Endometrial microvascular endothelial cells (primary cell): Measurements from ENCODE around the gene CFI. TPM values are rescaled to one million over a fixed set of nuclear protein-coding genes. Genes with fewer than 3 reads are reported as not detected.
"Not testable (repeated sequence)": the region's sequence is repeated elsewhere in the genome, so short reads cannot be mapped to it uniquely, and the experiment has no call there.

Experiments
- in situ Hi-C: cut with HindIII; loops from 2 replicates; pipeline ENCODE4 v1.10.0; 2017; ENCODE audit warnings: low sequenced_read_pairs, low pct_unique_long_range_greater_than_20kb; ENCODE audit errors: inconsistent ontology term
- total RNA-seq: library from RNA; depleted of rRNA; stranded (reverse); fragments of >200 nt; gene quantifications from one replicate; pipeline ENCODE4 v1.2.3, GENCODE V29; 2015; ENCODE audit errors: inconsistent ontology term

CFI gene
- total RNA-seq, 1 donor from 2014 or later = 46.2 TPM

- in situ Hi-C loops = no loop called here
These were observed 2.2 kb upstream of the CFI start for GRCh38 chr4:109803924-109804571.

DNA sequence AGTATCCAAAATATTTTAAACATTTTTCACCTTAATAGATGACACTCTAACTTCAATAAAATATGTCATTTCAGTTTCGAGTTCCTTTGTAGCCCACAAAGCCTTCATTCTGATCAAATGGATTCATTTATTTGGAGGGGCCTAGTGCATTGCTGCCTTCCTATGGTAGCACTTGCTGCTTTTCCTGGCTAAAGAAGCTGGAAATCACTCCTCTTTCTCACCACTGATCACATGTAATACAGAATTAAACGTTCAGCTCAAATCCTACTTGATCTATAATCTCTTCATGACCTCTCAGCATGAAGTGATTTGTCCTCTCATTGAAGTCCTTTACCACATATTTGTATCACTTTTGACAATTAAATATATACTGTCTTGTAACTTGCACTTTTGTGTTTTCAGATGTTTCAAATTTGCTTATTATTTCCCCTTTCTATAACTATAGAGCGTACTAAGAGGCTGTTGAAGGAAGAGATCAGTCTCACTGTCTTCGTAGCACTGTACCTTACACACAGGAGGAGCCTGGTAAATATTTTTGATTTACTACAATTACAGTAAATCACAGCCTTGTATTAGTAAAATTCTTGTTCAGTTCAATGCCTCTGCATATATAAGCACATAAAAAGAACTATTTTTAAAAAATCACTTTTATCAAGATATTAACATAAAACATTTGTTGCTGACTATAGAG is 555 bp downstream of the CFI start:
- in situ Hi-C loops = no loop called here

GRCh38 chr4:109798866-109799265 is 2.9 kb downstream of the CFI start:
- in situ Hi-C loops = no loop called here

DNA sequence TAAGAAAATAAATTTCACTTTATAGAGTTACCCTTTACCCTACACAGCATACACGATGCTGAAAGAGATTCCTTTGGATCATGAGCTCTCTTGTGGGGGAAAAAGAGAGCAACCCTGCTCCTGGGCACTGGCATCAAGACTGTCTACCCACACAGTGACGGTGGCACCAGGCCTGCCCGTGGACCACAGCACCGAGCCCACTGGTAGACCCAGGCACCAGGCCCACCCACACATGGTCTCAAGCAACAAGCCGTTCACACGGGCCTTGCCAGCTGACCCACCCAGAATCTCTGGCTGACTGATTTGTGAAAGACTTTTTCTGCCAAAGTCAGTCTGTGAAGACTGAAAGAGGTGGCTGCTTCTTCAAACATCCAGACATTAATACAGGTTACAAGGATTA is 6.7 kb downstream of the CFI start:
- in situ Hi-C loops = no loop called here

GRCh38 chr4:109787807-109788206 is 14.0 kb downstream of the CFI start:
- in situ Hi-C loops = no loop called here

DNA sequence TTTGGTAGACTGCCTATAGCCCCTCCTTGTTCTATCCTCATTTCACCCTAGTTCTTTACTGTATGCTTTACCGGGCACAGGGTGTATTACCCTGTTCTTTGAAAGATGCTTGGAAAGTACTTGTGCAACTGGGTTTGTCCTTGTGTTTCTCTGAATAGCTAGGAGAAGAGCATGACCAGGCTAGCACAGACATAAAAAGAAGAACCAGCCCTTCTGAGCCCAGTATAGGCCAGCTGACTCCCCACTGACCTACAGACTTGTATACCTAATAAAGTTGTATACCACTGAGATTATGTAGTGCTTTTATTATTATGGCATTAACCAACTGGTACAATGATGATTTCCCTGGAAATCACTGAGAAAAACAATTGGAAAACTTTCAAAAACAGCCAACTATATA is 15.0 kb downstream of the CFI start:
- in situ Hi-C loops = no loop called here

GRCh38 chr4:109782092-109782491 is 19.7 kb downstream of the CFI start:
- in situ Hi-C loops = not testable (repeated sequence)

DNA sequence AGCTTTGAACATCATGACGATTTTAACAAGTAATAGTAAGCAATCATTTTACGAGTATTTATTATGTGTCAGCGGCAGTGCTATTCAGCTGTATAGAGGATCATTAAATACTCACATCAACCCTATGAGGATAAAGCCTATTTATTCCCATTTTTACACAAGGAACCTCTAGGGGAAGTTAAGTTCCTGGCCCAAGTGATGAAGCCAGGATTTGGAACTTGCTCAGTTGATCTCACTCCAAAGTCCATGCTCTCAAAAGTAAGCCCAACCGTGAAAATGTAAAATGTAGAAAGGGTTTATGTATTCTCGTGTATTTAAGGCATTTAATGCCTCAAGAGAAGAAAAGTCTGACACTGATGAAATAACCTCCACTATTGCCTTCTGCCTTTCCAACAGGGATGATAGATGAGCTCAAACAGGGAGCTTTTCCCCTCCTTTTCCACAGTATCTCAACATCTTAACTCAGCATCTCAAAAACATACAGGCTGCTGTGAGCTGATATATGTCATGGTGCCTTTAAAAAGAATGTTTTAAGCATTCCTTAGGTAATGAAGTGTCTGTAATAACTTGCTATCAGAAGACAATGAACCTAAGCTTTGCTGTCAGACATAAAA is 36.9 kb downstream of the CFI start:
- in situ Hi-C loops = no loop called here

GRCh38 chr4:109764376-109764775 is 37.4 kb downstream of the CFI start:
- in situ Hi-C loops = no loop called here

DNA sequence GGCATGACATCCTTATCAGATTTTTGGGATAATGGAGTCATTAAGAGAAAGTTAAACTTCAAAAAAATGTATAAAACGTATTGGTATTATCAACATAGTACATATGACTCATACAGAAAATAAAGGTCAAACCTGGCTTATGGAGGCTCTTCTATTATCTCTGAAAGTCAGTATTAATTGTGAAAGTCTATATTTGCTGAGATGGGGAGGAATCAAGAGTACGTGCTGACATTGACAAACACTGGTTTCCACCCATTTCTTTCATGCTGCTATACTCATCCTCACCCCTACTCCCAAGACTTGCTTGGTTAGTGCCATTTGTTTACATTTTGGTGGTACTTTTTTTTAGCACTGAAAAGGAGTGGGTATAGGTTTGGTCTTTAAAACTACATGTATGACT is 41.1 kb downstream of the CFI start:
- in situ Hi-C loops = no loop called here

GRCh38 chr4:109755656-109756055 is 46.1 kb downstream of the CFI start:
- in situ Hi-C loops = no loop called here

DNA sequence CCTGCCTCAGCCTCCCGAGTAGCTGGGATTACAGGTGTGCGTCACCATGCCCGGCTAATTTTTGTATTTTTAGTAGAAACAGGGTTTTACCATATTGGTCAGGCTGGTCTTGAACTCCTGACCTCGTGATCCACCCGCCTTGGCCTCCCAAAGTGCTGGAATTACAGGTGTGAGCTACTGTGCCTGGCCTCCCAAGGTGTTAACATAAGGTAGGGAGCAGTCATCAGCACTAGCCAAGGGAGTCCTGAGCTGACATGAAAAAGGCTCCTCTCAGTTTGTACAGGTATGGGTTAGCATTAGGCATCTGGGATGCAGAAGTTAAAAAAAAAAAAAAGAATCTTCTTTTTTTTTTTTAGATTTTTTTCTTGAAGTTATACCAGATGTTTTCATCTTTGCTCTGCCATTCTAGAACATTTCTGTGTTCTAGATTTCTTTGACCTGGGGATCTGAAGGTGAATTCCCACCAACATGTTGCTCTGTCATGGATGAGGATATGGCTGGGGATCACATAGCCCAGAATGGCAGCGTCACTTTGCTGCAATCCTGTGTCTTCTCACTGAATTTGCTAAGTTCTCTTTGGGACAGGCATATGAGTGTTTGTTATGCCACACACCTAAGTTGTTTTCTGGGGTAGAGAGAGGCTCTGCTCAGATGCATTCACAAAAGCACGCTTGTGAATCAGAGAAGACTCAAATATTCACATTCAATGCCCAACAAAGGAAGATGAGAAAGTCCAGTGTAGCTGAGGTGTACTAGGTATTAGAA is 47.5 kb downstream of the CFI start:
- in situ Hi-C loops = no loop called here

GRCh38 chr4:109752525-109752924 is 49.3 kb downstream of the CFI start:
- in situ Hi-C loops = no loop called here

GRCh38 chr4:109751852-109752251 is 49.9 kb downstream of the CFI start:
- in situ Hi-C loops = no loop called here

GRCh38 chr4:109750652-109751244 is 51.1 kb downstream of the CFI start:
- in situ Hi-C loops = no loop called here

DNA sequence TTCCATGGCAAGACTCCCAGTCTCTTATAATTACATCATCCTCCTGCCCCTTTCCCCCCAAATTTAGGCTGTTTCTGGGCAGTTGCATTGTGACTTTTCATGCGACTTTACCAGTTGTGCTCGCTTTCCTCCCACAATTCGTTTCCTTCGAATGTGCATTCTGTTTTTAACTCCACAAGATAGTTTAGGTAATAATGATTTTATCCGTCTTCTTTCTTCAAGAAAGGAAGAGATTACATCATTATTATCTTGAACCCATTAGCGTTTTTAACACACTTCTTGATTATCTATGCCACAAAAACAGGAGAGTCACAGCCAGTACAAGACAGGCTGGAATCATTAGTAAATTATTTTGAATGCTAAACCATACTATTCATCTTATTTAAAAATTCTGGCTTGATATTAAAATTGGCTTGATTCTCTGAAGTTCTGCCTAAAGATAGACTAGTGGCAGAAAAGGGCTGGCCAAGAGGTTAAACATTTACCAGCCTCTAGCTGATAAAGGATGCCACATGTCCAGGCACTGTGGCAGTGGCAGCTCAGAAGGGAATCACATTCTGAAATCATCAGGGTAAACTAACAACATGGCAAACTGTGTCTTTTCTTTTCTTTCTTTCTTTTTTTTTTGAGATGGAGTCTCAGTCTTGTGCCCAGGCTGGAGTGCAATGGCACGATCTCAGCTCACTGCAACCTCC is 52.3 kb downstream of the CFI start:
- in situ Hi-C loops = no loop called here

DNA sequence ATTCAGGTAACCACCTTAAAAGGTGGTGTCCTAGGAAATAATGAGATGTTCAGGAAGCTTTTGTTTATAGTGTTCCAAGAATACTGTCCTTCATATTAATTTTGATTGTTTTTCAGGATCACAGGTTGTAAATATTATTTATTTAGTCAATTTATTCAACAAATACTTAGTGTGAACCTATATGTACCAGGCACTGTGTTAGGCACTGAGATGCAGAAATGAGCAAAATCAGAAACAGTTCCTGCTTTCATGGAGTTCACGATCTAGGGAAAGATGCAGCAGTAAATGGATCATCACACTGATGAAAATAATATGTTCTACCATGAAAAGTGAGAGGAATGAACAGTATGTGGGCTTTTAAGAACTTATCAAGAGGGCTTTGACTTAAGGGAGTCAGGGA is 53.7 kb downstream of the CFI start:
- in situ Hi-C loops = no loop called here

DNA sequence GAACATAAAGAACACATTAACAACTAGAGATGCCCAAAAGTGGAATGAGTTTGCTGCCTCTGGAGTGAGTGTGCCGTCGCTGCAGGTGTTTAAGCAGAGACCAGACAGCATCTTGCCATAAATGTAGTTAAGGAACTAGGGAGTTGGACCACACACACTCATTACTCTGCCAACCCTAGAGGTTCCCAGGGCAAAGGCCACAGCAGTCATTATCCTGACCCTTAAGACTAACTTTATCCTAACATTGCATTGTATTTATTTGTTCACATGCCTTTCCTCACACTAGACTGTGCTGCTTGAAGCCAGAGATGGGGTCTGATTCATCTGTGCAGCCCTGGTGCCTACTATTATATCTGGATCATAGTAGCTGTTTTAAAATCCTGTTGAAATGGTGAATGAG is 55.1 kb downstream of the CFI start:
- in situ Hi-C loops = no loop called here

DNA sequence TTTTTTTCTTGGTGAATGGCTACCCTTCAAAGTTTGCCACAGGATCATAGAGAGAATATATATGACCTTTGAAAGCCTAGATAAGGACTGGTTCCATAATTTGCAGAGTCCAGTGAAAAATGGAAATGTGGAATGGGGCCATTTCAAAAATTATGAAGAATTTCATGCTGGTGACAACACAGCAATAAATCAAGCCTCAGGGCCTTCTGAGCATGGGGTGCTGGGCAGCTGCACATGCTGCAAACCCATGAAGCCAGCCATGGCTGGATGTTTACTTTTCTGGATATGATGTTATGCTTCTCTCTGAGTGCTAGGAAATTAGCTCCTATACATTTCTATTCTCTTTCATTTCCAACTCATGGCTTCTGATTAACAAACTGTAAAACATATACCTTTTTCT is 56.0 kb downstream of the CFI start:
- in situ Hi-C loops = no loop called here
